ENCODE results near the gene ABCA4. TPM values are rescaled to one million over a fixed set of nuclear protein-coding genes. Genes with fewer than 3 reads are reported as not detected.

The ABCA4 gene
- total and polyA plus RNA-seq, 7 donors, result 0.03 to 0.32 (median 0.09) TPM; not detected in 2

DNA sequence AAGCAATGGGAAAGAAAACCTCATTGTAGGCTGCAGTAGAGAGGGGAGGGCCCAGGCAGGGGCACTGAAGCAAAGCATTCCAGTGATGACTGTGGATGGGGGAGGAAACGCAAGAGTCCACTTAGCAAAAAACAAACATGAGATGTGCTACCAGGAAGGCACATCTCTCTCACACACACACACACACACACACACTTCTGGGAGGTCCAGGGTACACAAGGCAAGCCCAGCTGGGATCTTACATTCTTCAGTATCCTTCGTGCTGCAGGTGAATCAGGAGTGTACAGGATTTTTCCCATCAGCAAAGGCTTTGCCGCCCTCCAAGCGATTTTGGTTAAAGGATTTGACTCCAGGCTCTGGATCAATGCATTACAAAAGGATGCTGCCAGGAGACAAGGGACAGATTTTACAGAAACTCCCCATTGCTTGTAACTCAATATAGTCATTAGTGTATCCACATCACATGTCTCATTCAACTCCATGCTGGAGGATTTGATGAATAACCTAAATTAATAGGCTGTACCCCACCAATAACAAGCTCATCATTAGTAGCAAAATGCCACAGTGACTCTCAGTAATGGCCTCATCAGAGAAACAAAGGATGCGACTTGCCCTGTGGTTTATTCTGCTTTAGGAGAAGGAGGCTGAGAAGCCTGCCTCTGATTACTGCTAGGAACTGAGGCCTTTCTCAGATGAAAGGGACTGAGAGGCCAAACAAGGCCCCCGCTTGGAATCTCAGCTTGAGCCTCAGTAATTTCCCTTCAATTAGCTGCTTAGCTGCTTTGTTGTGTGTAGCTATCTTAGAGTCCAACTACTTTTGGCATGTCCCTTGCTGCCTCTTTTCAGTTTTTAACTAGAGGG is 41.6 kb downstream of the ABCA4 start:
- ATAC-seq (no peak), DNase-seq (no peak)
- Histone ChIP-seq H3K9me3 (no peaks in the 10 kb centered on the region), H3K4me1 (no peaks in the 10 kb centered on the region), H3K36me3 (ENCODE audit: insufficient read depth in 1 of 2, low read depth in 1 of 2) (no peaks in the 10 kb centered on the region), H3K27ac (no peak overlapping the region), H3K4me3 (no peak overlapping the region), H3K27me3 (ENCODE audit: insufficient read depth in 3 of 3, low read length in 2 of 3) (no peaks in the 10 kb centered on the region)
- intact Hi-C loops (cut with DNase I), result no loop called here
- TF ChIP-seq, protein P1, sequence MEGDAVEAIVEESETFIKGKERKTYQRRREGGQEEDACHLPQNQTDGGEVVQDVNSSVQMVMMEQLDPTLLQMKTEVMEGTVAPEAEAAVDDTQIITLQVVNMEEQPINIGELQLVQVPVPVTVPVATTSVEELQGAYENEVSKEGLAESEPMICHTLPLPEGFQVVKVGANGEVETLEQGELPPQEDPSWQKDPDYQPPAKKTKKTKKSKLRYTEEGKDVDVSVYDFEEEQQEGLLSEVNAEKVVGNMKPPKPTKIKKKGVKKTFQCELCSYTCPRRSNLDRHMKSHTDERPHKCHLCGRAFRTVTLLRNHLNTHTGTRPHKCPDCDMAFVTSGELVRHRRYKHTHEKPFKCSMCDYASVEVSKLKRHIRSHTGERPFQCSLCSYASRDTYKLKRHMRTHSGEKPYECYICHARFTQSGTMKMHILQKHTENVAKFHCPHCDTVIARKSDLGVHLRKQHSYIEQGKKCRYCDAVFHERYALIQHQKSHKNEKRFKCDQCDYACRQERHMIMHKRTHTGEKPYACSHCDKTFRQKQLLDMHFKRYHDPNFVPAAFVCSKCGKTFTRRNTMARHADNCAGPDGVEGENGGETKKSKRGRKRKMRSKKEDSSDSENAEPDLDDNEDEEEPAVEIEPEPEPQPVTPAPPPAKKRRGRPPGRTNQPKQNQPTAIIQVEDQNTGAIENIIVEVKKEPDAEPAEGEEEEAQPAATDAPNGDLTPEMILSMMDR (IDR thresholded peaks at IDR 0.05), result no peak
- WGBS, 3 donors, result 92 to 95% (median 93%) methylated on average over 6 of the region's 6 CpGs

DNA sequence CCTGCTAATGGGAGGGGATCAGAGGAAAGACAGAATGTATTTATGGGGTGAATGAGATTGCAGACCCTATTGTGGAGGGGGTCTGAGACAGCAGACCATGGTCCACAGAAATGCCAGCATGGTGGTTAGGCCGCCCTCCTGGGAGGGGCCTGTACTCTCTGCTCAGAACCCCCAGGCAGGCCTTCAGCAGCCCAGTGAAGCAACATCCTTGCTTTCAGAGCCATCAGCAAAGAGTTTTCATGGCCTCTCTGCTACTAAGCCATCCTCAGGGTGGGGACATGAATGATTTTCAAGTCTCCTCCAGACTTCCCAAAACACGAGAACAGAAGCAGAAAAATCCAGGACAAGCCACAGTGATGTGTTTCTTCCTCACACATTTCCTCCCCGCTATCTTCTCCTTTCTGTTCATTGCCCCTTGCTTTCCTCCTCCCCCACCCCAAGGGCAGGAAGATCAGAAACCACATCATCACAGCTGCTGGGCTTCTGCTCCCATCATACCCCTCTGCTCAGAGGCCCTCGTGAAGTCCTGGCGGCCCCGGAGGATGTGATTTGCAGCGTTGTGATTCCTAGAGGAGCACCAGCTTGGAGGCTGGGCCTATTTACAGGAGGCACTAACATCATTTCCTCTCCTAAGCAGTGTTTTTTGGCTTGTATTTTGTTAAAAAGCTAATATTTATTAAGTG is 48.0 kb downstream of the ABCA4 start:
- TF ChIP-seq, protein P1 (IDR thresholded peaks at IDR 0.05), result no peak
- 64 to 77% (median 69%) methylated on average over 7 of the region's 7 CpGs for WGBS, 3 donors
- Histone ChIP-seq H3K27ac (no peak overlapping the region), H3K4me3 (no peak overlapping the region), H3K9me3 (no peaks in the 10 kb centered on the region), H3K27me3 (ENCODE audit: insufficient read depth in 3 of 3, low read length in 2 of 3) (no peaks in the 10 kb centered on the region), H3K36me3 (ENCODE audit: insufficient read depth in 1 of 2, low read depth in 1 of 2) (no peaks in the 10 kb centered on the region), H3K4me1 (peaks cover 18% of the 10 kb centered on the region)
- intact Hi-C loops (cut with DNase I), result no loop called here
- DNase-seq, result no peak
- no peak for ATAC-seq

DNA sequence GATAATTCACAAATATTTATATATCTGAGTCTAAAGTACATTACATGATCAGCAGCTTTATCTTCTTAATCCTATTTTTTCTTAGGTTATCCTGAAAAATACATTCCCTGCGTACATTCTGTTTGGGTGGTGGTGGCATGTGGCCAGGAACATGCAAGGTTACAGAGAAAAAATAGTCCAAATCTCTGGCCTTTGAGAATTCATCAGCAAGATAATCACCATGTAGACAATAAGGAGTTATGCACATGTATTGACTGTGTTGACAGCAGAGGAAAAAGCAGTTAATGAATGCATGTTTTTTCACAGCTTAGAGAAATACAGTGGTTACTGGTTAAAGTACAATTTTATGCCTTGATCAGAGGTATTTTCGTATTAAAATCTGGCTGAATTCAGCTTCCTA is 49.0 kb downstream of the ABCA4 start:
- Histone ChIP-seq H3K27ac (no peak overlapping the region), H3K4me1 (peaks cover 18% of the 10 kb centered on the region), H3K9me3 (no peaks in the 10 kb centered on the region), H3K4me3 (no peak overlapping the region), H3K36me3 (ENCODE audit: insufficient read depth in 1 of 2, low read depth in 1 of 2) (no peaks in the 10 kb centered on the region), H3K27me3 (ENCODE audit: insufficient read depth in 3 of 3, low read length in 2 of 3) (no peaks in the 10 kb centered on the region)
- 59 to 66% (median 65%) methylated on average over 2 of the region's 2 CpGs for WGBS, 3 donors
- no peak for ATAC-seq
- TF ChIP-seq, protein P1 (IDR thresholded peaks at IDR 0.05), result no peak
- intact Hi-C loops (cut with DNase I), result no loop called here
- no peak for DNase-seq

DNA sequence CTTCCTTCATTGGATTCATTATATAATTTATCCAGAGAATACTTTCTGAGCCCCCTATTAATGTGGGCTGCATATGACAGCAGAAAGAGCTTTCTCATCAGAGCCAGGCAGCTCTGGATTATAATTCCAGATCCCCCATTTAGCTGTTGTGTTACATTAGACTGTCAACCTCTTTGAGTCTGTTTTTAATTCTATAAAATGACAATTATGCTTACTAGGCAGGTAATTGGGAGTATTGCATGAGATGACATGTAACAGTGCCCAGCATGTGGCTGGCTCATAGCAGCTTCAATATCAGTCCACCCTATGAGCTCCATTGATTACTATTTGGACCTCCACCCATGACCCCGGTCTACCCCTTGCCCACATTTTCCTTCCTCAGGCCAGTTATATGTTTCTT is 49.6 kb downstream of the ABCA4 start:
- TF ChIP-seq, protein P1 (IDR thresholded peaks at IDR 0.05), result no peak
- H3K36me3 ChIP-seq (ENCODE audit: insufficient read depth in 1 of 2, low read depth in 1 of 2), result no peaks in the 10 kb centered on the region
- H3K4me1 ChIP-seq, result peaks cover 18% of the 10 kb centered on the region
- H3K4me3 ChIP-seq, result no peak overlapping the region
- H3K9me3 ChIP-seq, result no peaks in the 10 kb centered on the region
- no peak for DNase-seq
- H3K27me3 ChIP-seq (ENCODE audit: insufficient read depth in 3 of 3, low read length in 2 of 3), result no peaks in the 10 kb centered on the region
- intact Hi-C loops (cut with DNase I), result no loop called here
- 43 to 52% (median 45%) methylated on average over 1 of the region's 1 CpG for WGBS, 3 donors
- no peak overlapping the region for H3K27ac ChIP-seq
- no peak for ATAC-seq
